NCI-H2196 treated with DMSO at 0.1 percent for 48 hours (cell line): ENCODE data around the gene SLC35F6.
"Not testable (repeated sequence)": the region's sequence is repeated elsewhere in the genome, so short reads cannot be mapped to it uniquely, and the experiment has no call there.

Experiments
- DNase-seq: peaks from one replicate; lab custom pipeline; 2025; ENCODE audit not compliant: unreplicated experiment; lab: John Stamatoyannopoulos, UW

The SLC35F6 gene

GRCh38 chr2:26780203-26780760 is 16.2 kb downstream of the SLC35F6 start:
- DNase-seq, result no peak

- DNase-seq, result no peak
Measured at GRCh38 chr2:26782876-26783704, 19.0 kb downstream of the SLC35F6 start.

GRCh38 chr2:26784570-26785234 is 20.6 kb downstream of the SLC35F6 start:
- DNase-seq, result no peak

GRCh38 chr2:26785431-26786206 is 21.5 kb downstream of the SLC35F6 start, which contains the start of gene CENPA:
Gene CENPA (plus strand): TSS chr2:26786056. CDS start chr2:26786197, 141 bp downstream.
- DNase-seq, result peak; percentile 95

- DNase-seq, result no peak
Measured at GRCh38 chr2:26786207-26787028, 22.3 kb downstream of the SLC35F6 start.

- DNase-seq, result no peak
Measured at GRCh38 chr2:26792720-26793119, 28.6 kb downstream of the SLC35F6 start.

- DNase-seq, result no peak
Measured at GRCh38 chr2:26793518-26793917, 29.4 kb downstream of the SLC35F6 start.

DNA sequence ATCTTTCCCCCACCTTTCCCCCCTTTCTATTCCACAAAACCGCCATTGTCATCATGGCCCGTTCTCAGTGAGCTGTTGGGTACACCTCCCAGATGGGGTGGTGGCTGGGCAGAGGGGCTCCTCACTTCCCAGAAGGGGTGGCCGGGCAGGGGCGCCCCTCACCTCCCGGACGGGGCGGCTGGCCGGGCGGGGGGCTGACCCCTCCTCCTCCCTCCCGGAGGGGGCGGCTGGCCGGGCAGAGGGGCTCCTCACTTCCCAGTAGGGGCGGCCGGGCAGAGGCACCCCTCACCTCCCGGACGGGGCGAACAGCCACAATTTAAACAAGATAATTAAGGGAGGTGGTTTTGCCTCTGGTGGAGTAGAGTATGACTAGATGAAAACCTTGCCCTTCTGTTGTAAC is 31.1 kb downstream of the SLC35F6 start:
- not testable (repeated sequence) for DNase-seq

- no peak for DNase-seq
Measured at GRCh38 chr2:26801328-26801727, 37.2 kb downstream of the SLC35F6 start.

- no peak for DNase-seq
Measured at GRCh38 chr2:26801796-26802195, 37.7 kb downstream of the SLC35F6 start.

GRCh38 chr2:26805241-26805676 is 41.2 kb downstream of the SLC35F6 start:
- no peak for DNase-seq

DNA sequence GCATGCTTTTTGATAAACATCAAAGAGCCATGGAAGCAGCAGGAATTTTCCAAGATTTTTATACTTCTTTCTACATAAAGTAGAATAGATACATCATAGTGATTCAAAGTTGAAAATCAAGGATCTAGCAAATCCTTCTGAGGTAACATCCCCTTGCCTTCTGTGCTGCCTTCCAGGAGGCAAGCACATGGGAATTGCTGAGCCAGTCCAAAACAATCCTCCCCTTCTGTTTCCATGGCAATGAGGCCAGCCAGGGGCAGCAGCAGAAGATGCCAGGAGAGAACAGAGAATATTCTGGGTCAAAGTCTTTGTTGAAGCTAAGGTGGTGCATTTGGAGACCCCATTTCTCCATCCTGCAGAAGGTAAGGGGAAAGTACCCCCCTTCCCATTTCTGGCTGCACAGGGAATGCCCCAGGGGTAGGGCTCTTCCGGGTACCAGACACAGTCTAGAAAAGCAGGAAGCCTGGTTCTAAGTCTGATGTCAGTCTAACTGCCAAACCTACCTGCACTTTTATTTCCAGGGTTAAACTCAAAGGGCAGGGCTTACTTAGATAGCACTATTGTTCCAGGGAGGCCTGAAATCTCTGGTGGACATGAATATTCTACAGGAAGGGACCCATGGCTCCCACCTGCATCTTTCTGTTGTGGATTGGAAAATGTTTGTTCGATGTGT is 43.8 kb downstream of the SLC35F6 start:
- DNase-seq, result no peak

GRCh38 chr2:26809211-26809610 is 45.1 kb downstream of the SLC35F6 start:
- DNase-seq, result no peak

DNA sequence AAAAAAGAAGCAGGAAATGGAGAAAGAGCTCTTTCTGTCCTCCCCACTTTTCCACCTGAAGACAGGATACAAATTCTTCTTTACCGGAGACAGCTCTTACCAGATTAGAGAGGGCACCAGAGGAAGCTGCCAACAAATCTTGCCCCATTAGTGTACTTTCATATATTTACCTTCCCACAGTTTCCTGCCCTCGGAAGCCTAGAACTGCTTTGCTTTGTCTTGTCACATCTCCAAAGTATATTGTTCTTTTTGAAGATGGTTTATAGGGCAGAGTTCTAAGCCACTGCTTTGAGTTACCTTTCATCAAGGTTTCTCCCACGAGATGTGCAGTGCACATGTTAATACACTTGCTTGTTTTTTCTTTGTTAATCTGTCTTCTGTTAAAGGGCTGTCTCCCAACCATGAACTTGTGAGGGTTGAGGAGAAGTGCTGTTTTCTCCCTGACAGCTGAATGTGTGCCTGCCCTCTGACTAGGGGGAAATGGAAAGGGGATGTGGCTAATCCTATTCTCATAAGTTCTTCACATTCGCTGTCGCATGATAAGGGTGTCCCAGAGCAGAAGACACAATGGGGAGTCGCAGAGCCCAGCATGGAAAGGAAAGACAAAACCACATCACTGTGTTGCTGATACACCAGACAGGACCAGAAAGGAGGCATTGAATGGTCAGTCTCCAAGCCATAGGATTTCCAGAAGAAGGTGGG is 45.9 kb downstream of the SLC35F6 start:
- no peak for DNase-seq

- DNase-seq, result no peak
Measured at GRCh38 chr2:26811261-26811660, 47.2 kb downstream of the SLC35F6 start.

DNA sequence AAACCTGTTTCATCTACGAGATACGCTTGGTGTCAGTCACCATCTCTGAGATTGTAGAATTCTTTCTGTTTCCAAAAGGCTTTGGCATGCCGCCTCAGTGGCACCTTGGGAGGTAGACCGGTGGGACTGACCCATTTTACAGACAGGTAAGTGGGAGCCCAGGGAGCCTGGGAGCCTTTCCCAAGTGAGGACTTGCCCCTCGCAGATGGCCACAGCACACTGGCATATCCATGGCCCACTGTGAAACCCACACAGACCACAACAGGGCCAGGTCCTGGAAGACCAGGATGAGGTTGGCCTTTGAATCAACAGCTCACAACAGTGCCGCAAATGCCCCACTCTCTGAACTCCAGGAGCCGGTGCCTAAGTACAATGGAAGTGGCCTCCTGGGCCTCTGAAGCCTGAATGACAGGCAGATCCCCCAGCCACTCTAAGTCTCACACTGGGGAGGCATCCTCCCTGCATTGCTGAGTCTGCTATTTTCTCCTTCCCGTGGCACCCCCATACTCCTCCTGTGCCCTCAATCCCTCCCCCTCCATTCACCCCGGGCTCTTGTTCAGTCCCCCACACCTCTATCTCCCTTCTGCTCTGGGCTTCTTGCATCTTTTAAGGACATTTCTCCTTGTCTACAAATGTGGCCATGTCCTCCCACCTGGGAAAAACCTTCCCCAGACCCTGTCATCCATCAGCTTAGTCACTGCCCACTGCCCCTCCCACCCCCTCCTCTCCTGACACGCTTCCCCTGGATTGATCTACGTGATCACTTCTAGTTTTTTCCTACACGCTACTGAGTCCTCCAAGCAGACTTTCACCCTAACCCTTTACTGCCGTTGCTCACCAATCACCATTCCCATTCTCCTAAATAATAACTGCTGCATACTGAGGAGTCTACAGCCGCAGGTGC is 48.0 kb downstream of the SLC35F6 start:
- no peak for DNase-seq

GRCh38 chr2:26812731-26813130 is 48.6 kb downstream of the SLC35F6 start:
- DNase-seq, result no peak
